K562 (cell line): ENCODE results near the gene NPPC. TPM values are rescaled to one million over a fixed set of nuclear protein-coding genes. Genes with fewer than 3 reads are reported as not detected.

Experiments
- ATAC-seq: fragments of 200-7000 bp; cut with Tn5 transposase; 3 replicates; pipeline ENCODE4 v1.9.1; 2020; ENCODE audit warnings: moderate library complexity
- BruUV-seq: library from RNA; stranded (reverse); fragments of 400-500 nt; replicated peaks from 2 replicates; lab custom pipeline; 2021; lab: Mats Ljungman, UMichigan
- CTCF ChIA-PET: fragments of 300-600 bp; formaldehyde crosslinking; extraction: SDS; loops from one replicate; lab custom pipeline; 2021; ENCODE audit warnings: low intra/inter-chr PET ratio; lab: Yijun Ruan, JAX
- POLR2A ChIA-PET: fragments of 300-600, 350-650 bp; sonication (Branson Sonifier 250); formaldehyde crosslinking; extraction: SDS; loops from one replicate; lab custom pipeline; 2021; ENCODE audit warnings: antibody characterized with exemption, inconsistent platforms; lab: Yijun Ruan, JAX
- DNase-seq, 4 experiments: peaks; one replicate each; pipeline versions ENCODE4 v3.0.0 to v3.0.0-alpha.2; 2011 to 2018; ENCODE audit warnings: low spot score in 3 of 4, mixed read lengths in 3 of 4; ENCODE audit errors: extremely low read depth in 1 of 4
- FAIRE-seq: peaks from 2 replicates; lab custom pipeline; 2011; peaks lifted over from hg19 to GRCh38; lab: Jason Lieb, UNC
- H2AFZ ChIP-seq: 2 replicates; pipeline ENCODE4 v1.6.0; 2011; ENCODE audit warnings: low read depth, low read length, control low read depth, inconsistent platforms
- H3K27ac ChIP-seq: fragments of 200-600 bp; 3 replicates; pipeline ENCODE4 v1.8.0; 2011; ENCODE audit warnings: low read depth, mild to moderate bottlenecking, control low read depth, inconsistent platforms, low read length, moderate library complexity, mixed read lengths; ENCODE audit errors: extremely low read depth
- H3K27me3 ChIP-seq, 2 experiments: fragments of 300-600 bp in 1 of 2; 2 replicates in 1 of 2; 3 replicates in 1 of 2; pipeline versions ENCODE4 v1.6.0 to v1.8.0; 2011; ENCODE audit warnings: inconsistent platforms in 2 of 2, low read length in 2 of 2, mild to moderate bottlenecking in 1 of 2, mixed read lengths in 1 of 2, moderate library complexity in 1 of 2; ENCODE audit not compliant: control insufficient read depth in 2 of 2, insufficient read depth in 2 of 2
- H3K36me3 ChIP-seq: fragments of 300-600 bp; 3 replicates; pipeline ENCODE4 v1.8.0; 2011; ENCODE audit warnings: mild to moderate bottlenecking, low read length, inconsistent platforms; ENCODE audit not compliant: control insufficient read depth, insufficient read depth
- H3K4me1 ChIP-seq, 2 experiments: fragments of 200-600 bp in 1 of 2; replicated peaks in 1 of 2; 2 replicates in 1 of 2; 3 replicates in 1 of 2; pipeline versions ENCODE4 v1.5.1 to v1.8.0; 2011; ENCODE audit warnings: inconsistent platforms in 2 of 2, low read length in 2 of 2, mild to moderate bottlenecking in 1 of 2, mixed read lengths in 1 of 2, moderate library complexity in 1 of 2; ENCODE audit not compliant: control insufficient read depth in 2 of 2, insufficient read depth in 2 of 2
- H3K4me2 ChIP-seq: 2 replicates; pipeline ENCODE4 v1.6.1; 2011; ENCODE audit warnings: low read length, control low read depth, inconsistent platforms, mixed read lengths; ENCODE audit not compliant: insufficient read depth
- H3K4me3 ChIP-seq: fragments of 200-600 bp; sonication (generic), shearing (Covaris generic); 2 replicates; pipeline ENCODE4 v1.5.1; 2016; ENCODE audit warnings: control low read depth, inconsistent platforms
- H3K79me2 ChIP-seq: fragments of 200-600 bp; 3 replicates; pipeline ENCODE4 v1.8.0; 2011; ENCODE audit warnings: low read length, inconsistent platforms; ENCODE audit not compliant: control insufficient read depth, insufficient read depth
- H3K9ac ChIP-seq, 2 experiments: 2 replicates each; pipeline versions ENCODE4 v1.6.0 to v1.6.1; 2011; ENCODE audit warnings: low read depth in 2 of 2, low read length in 2 of 2, control low read depth in 1 of 2, inconsistent platforms in 1 of 2, mild to moderate bottlenecking in 1 of 2, mixed read lengths in 1 of 2; ENCODE audit not compliant: insufficient read depth in 1 of 2
- H3K9me1 ChIP-seq: one replicate; pipeline ENCODE4 v1.6.0; 2011; ENCODE audit warnings: inconsistent platforms, mild to moderate bottlenecking, low read length, moderate library complexity; ENCODE audit not compliant: control insufficient read depth, insufficient read depth
- H3K9me3 ChIP-seq: replicated peaks from 2 replicates; pipeline ENCODE4 v1.5.1; 2011; ENCODE audit warnings: low read depth, low read length, inconsistent platforms; ENCODE audit not compliant: control insufficient read depth, insufficient read depth
- H4K20me1 ChIP-seq: replicated peaks from 2 replicates; pipeline ENCODE4 v1.6.1; 2011; ENCODE audit warnings: low read length, inconsistent platforms, mixed read lengths; ENCODE audit not compliant: control insufficient read depth, insufficient read depth
- BRCA1 ChIP-seq, 2 experiments: fragments of 450-650 bp in 1 of 2; sonication (generic) in 1 of 2; formaldehyde crosslinking in 1 of 2; IDR thresholded peaks; 2 replicates each; pipeline versions ENCODE4 v1.5.0 to v1.6.1; 2017 to 2020; ENCODE audit warnings: mild to moderate bottlenecking in 1 of 2, missing genetic modification reagents in 1 of 2
- CHCHD3 ChIP-seq: fragments of 250-450 bp; sonication (Bioruptor Pico); IDR thresholded peaks from 2 replicates; pipeline ENCODE4 v2.1.2; 2022; ENCODE audit warnings: mild to moderate bottlenecking
- CHD4 ChIP-seq: fragments of 200-600 bp; sonication (generic); IDR thresholded peaks from 3 replicates; pipeline ENCODE4 v1.6.1; 2012; ENCODE audit warnings: low read depth, mild to moderate bottlenecking, mixed read lengths, low read length, inconsistent platforms; ENCODE audit not compliant: insufficient read depth, insufficient replicate concordance, poor library complexity, severe bottlenecking
- ESRRA ChIP-seq: fragments of 450-650 bp; IDR thresholded peaks from 2 replicates; pipeline ENCODE4 v1.6.1; 2014; ENCODE audit warnings: low read depth, mild to moderate bottlenecking, moderate library complexity, borderline replicate concordance
- GABPB1 ChIP-seq: sonication (generic); formaldehyde crosslinking; IDR thresholded peaks from 2 replicates; pipeline ENCODE4 v1.8.0; 2022; ENCODE audit warnings: mild to moderate bottlenecking, missing genetic modification reagents
- KDM1A ChIP-seq, 2 experiments: fragments of 450-650 bp; IDR thresholded peaks; 2 replicates each; pipeline ENCODE4 v1.6.1; 2016; ENCODE audit warnings: mild to moderate bottlenecking in 2 of 2
- MCM2 ChIP-seq: fragments of 450-650 bp; IDR thresholded peaks from 2 replicates; pipeline ENCODE4 v1.6.1; 2017; ENCODE audit warnings: low read depth, mild to moderate bottlenecking
- MCM5 ChIP-seq: fragments of 450-650 bp; IDR thresholded peaks from 2 replicates; pipeline ENCODE4 v1.6.1; 2016; ENCODE audit warnings: low read depth
- RBM25 ChIP-seq: fragments of 200-400 bp; formaldehyde crosslinking; IDR thresholded peaks from 2 replicates; pipeline ENCODE4 v1.6.1; 2018; ENCODE audit warnings: low read length, low read depth, moderate library complexity; ENCODE audit not compliant: severe bottlenecking
- TCF3 ChIP-seq: sonication (generic); formaldehyde crosslinking; IDR thresholded peaks from 2 replicates; pipeline ENCODE4 v1.4.0; 2020; ENCODE audit warnings: mild to moderate bottlenecking, missing genetic modification reagents
- ZKSCAN3 ChIP-seq: fragments of 250-450 bp; sonication (Bioruptor Pico); IDR thresholded peaks from 2 replicates; pipeline ENCODE4 v1.4.0; 2020
- ZNF717 ChIP-seq: fragments of 250-450 bp; sonication (Bioruptor Pico); IDR thresholded peaks from 2 replicates; pipeline ENCODE4 v1.5.0; 2021
- ZNF766 ChIP-seq: fragments of 200-800 bp; sonication (Bioruptor generic); conservative IDR thresholded peaks from 2 replicates; pipeline ENCODE4 v1.6.1; 2016; ENCODE audit warnings: missing genetic modification characterization, missing compliant biosample characterization
- WGBS: fragments of 100-300 bp; shearing (Covaris generic); methylation state at CpG from one replicate; pipeline ENCODE4 v1.1.6; 2016; ENCODE audit warnings: low coverage, mixed read lengths; ENCODE audit not compliant: insufficient coverage; ENCODE audit errors: missing lambda C conversion rate; 5-methylcytosine and 5-hydroxymethylcytosine counted together
- in situ Hi-C: fragments of 300-500 bp; cut with MboI; formaldehyde crosslinking; loops from 4 replicates; pipeline ENCODE4 v1.15.0; 2018; ENCODE audit warnings: inconsistent platforms, mixed read lengths
- intact Hi-C: fragments of 100-400 bp; cut with micrococcal nuclease; formaldehyde crosslinking; loops from 2 replicates; pipeline ENCODE4 v1.14.2; 2022
- polyA plus RNA-seq, 8 experiments: library from polyadenylated mRNA; depleted of rRNA in 4 of 8; stranded (reverse) in 5 of 8; unstranded in 3 of 8; fragments of >200 nt; fragmentation: Nextera tagmentation in 2 of 8; fragmentation: Illumina TruSeq in 1 of 8; extraction: Ambion mirVana in 2 of 8; extraction: Trizol in 1 of 8; gene quantifications; 2 replicates each; pipeline versions ENCODE4 v1.2.1 to v1.2.3, GENCODE V29; 2011 to 2014; ENCODE audit warnings: inconsistent platforms in 1 of 8, missing spikeins in 1 of 8
- total RNA-seq, 7 experiments: library from RNA; depleted of rRNA in 6 of 7; stranded (reverse); fragments of >200 nt in 6 of 7; fragmentation: Illumina TruSeq in 2 of 7; extraction: Trizol in 2 of 7; gene quantifications; 2 replicates each; pipeline versions ENCODE4 v1.2.1 to v1.2.3, GENCODE V29; 2011 to 2021; ENCODE audit warnings: low replicate concordance in 1 of 7
- TF ChIP-seq, protein P1 (sequence below): fragments of 200-800 bp; sonication (Bioruptor generic); IDR thresholded peaks from 2 replicates; pipeline ENCODE4 v1.6.1; 2016; ENCODE audit warnings: missing genetic modification characterization, missing compliant biosample characterization
- TF ChIP-seq, protein P2 (sequence below), 2 experiments: fragments of 200-800 bp in 1 of 2; sonication (Bioruptor generic) in 1 of 2; sonication (generic) in 1 of 2; formaldehyde crosslinking in 1 of 2; IDR thresholded peaks in 1 of 2; conservative IDR thresholded peaks in 1 of 2; 2 replicates each; pipeline versions ENCODE4 v1.5.0 to v1.6.1; 2016 to 2020; ENCODE audit warnings: missing compliant biosample characterization in 1 of 2, missing genetic modification characterization in 1 of 2, missing genetic modification reagents in 1 of 2

Gene NPPC
- total and polyA plus RNA-seq, 9 of the 15 experiments (the other 6 are each of a cell fraction or from before 2014, with no cell fraction given): not detected

DNA sequence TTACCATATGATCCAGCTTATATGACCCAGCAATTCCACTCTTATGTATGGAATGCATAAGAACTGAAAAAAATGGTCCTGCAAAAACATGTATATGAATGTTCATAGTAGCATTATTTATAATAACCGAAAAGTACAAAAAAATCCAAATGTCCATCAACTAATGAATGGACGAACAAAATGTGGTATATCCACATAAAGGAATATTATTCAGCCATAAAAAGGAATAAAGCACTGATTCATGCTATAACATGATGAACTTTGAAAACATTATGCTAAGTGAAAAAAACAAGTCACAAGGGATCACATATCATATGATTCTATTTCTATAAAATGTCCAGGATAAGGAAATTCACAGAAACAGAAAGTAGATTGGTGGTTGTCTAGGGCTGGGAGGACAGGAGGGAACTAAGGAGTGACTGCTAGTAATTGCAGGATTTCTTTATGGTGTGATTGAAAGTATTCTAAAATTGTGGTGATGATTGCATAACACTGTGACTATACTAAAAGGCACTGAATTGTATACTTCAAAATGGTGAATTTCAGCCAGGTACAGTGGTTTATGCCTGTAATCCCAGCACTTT, 25.3 kb upstream of the NPPC start (continued):
- TF ChIP-seq, protein P1, sequence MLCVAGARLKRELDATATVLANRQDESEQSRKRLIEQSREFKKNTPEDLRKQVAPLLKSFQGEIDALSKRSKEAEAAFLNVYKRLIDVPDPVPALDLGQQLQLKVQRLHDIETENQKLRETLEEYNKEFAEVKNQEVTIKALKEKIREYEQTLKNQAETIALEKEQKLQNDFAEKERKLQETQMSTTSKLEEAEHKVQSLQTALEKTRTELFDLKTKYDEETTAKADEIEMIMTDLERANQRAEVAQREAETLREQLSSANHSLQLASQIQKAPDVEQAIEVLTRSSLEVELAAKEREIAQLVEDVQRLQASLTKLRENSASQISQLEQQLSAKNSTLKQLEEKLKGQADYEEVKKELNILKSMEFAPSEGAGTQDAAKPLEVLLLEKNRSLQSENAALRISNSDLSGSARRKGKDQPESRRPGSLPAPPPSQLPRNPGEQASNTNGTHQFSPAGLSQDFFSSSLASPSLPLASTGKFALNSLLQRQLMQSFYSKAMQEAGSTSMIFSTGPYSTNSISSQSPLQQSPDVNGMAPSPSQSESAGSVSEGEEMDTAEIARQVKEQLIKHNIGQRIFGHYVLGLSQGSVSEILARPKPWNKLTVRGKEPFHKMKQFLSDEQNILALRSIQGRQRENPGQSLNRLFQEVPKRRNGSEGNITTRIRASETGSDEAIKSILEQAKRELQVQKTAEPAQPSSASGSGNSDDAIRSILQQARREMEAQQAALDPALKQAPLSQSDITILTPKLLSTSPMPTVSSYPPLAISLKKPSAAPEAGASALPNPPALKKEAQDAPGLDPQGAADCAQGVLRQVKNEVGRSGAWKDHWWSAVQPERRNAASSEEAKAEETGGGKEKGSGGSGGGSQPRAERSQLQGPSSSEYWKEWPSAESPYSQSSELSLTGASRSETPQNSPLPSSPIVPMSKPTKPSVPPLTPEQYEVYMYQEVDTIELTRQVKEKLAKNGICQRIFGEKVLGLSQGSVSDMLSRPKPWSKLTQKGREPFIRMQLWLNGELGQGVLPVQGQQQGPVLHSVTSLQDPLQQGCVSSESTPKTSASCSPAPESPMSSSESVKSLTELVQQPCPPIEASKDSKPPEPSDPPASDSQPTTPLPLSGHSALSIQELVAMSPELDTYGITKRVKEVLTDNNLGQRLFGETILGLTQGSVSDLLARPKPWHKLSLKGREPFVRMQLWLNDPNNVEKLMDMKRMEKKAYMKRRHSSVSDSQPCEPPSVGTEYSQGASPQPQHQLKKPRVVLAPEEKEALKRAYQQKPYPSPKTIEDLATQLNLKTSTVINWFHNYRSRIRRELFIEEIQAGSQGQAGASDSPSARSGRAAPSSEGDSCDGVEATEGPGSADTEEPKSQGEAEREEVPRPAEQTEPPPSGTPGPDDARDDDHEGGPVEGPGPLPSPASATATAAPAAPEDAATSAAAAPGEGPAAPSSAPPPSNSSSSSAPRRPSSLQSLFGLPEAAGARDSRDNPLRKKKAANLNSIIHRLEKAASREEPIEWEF: no peak
- no peak for TF ChIP-seq ESRRA
- no peak for TF ChIP-seq MCM2
- TF ChIP-seq ZKSCAN3 (CRISPR knock-in tag): no peak

DNA sequence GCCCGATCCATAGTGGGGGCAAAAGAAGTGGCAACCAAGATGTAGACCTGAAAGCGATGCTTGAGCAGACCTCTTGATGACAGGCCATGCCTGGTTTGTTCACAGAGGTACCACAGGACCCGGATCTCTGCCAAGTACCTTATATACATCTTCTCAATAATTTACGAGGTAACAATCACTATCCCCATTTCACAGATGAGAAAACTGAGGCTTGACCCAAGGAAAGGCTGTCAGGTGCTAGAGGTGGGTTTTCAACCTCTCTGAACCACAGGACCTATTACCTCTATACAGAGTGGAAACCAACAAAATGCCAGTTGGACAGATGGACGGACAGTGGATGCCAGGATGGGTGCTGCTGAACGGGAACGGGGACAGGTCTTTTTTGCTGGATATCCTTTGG, 21.5 kb upstream of the NPPC start:
- ChIA-PET CTCF (no interaction called here), POLR2A (no interaction called here)
- Histone ChIP-seq H3K27me3 (no peaks in the 10 kb centered on the region), H3K36me3 (no peaks in the 10 kb centered on the region), H3K79me2 (no peaks in the 10 kb centered on the region), H4K20me1 (no peaks in the 10 kb centered on the region), H3K27ac (no peak overlapping the region), H3K4me2 (no peak overlapping the region), H3K9me3 (no peaks in the 10 kb centered on the region), H3K9me1 (no peaks in the 10 kb centered on the region), H2AFZ (no peak overlapping the region), H3K4me3 (no peak overlapping the region), H3K9ac (no peak overlapping the region), H3K4me1 (no peaks in the 10 kb centered on the region; a peak in 1 of 5 replicates)
- in situ Hi-C loops: loop anchor here (10.0 kb wide), 1 partner anchor 167 kb away; no protein-coding TSS in a partner anchor
- DNase-seq: no peak
- 32% methylated on average over 6 of the region's 7 CpGs for WGBS
- FAIRE-seq: no peak
- BruUV-seq: no TSS peak
- intact Hi-C loops: no loop called here
- ATAC-seq: no peak
- TF ChIP-seq MCM5: no peak
- TF ChIP-seq KDM1A (IDR thresholded peaks at IDR 0.05): peak; percentile 45 to 73; a peak in 3 of 4 replicates
- no peak for TF ChIP-seq CHCHD3
- no peak for TF ChIP-seq TCF3 (CRISPR knock-in tag)
- no peak for TF ChIP-seq BRCA1 (IDR thresholded peaks at IDR 0.05)
- no peak for TF ChIP-seq BRCA1 (CRISPR knock-in tag; IDR thresholded peaks at IDR 0.05)
- TF ChIP-seq GABPB1 (CRISPR knock-in tag): no peak
- TF ChIP-seq, protein P2, sequence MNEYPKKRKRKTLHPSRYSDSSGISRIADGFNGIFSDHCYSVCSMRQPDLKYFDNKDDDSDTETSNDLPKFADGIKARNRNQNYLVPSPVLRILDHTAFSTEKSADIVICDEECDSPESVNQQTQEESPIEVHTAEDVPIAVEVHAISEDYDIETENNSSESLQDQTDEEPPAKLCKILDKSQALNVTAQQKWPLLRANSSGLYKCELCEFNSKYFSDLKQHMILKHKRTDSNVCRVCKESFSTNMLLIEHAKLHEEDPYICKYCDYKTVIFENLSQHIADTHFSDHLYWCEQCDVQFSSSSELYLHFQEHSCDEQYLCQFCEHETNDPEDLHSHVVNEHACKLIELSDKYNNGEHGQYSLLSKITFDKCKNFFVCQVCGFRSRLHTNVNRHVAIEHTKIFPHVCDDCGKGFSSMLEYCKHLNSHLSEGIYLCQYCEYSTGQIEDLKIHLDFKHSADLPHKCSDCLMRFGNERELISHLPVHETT (CRISPR knock-in tag; conservative IDR thresholded peaks at IDR 0.05 in 1 of 2, IDR thresholded peaks at IDR 0.05 in 1 of 2): no peak
- TF ChIP-seq CHD4: peak; percentile 69
- TF ChIP-seq ZNF717 (CRISPR knock-in tag): no peak
- TF ChIP-seq ZNF766 (CRISPR knock-in tag): no peak
- peak; percentile 81 for TF ChIP-seq RBM25
